Panc1 (cell line): ENCODE results near the gene SFXN3.

Source experiments
- SIN3A ChIP-seq: IDR thresholded peaks from 2 replicates; pipeline ENCODE4 v1.6.1; 2012; ENCODE audit warnings: low read depth, mild to moderate bottlenecking, low read length, moderate library complexity, borderline replicate concordance; ENCODE audit not compliant: insufficient read depth
- TF ChIP-seq, protein P1 (sequence below): fragments of 450-650 bp; IDR thresholded peaks from 2 replicates; pipeline ENCODE4 v1.5.1; 2017; ENCODE audit warnings: mild to moderate bottlenecking

- TF ChIP-seq, protein P1, sequence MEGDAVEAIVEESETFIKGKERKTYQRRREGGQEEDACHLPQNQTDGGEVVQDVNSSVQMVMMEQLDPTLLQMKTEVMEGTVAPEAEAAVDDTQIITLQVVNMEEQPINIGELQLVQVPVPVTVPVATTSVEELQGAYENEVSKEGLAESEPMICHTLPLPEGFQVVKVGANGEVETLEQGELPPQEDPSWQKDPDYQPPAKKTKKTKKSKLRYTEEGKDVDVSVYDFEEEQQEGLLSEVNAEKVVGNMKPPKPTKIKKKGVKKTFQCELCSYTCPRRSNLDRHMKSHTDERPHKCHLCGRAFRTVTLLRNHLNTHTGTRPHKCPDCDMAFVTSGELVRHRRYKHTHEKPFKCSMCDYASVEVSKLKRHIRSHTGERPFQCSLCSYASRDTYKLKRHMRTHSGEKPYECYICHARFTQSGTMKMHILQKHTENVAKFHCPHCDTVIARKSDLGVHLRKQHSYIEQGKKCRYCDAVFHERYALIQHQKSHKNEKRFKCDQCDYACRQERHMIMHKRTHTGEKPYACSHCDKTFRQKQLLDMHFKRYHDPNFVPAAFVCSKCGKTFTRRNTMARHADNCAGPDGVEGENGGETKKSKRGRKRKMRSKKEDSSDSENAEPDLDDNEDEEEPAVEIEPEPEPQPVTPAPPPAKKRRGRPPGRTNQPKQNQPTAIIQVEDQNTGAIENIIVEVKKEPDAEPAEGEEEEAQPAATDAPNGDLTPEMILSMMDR, result no peak
- no peak for TF ChIP-seq SIN3A
Measured at GRCh38 chr10:101046332-101047238, 15.6 kb downstream of the SFXN3 start.
